ENCODE results near the gene SENP8.

Gene SENP8

GRCh38 chr15:72172796-72173195, 54.6 kb downstream of the SENP8 start:
- DNase-seq, result peak in 1 of 10 donors; percentile 17
- intact Hi-C loops (cut with DNase I), result no loop called here

GRCh38 chr15:72173401-72173800, 55.2 kb downstream of the SENP8 start:
- DNase-seq, result peak in 1 of 10 donors; percentile 8
- intact Hi-C loops (cut with DNase I), result no loop called here

DNA sequence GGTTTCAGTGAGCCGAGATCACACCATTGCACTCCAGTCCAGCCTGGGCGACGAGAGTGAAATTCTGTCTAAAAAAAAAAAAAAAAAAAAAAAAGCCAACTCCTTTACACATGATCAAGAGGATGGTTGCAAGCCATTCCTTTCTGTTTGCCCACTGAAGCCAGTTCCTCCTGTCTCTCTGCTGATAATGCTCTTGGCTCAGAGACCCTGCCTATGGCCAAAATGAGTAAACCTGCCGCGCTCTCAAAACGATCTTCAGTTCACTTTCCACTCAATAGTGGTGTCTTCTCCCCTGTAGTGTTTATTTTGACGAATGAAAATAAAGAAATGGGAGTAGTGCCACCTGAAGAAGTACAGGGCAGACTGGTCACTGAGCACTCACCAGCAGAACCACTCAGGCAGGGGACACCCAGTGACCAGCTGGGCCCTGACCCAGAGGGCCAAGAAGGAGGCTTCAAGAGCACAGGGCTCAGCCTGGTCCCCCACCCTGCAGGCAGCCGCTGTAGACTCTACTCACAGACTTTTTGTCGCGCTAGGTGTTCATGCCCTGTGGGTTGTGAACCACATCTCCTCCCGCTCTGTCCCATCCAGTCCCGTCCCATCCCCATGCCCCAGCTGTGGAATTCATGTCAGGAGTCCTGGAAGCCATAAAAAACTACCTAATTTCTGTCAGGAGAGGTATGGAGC, 55.8 kb downstream of the SENP8 start:
- intact Hi-C loops (cut with DNase I), result no loop called here
- peak in 2 of 10 donors; percentile 41 to 45 for DNase-seq

DNA sequence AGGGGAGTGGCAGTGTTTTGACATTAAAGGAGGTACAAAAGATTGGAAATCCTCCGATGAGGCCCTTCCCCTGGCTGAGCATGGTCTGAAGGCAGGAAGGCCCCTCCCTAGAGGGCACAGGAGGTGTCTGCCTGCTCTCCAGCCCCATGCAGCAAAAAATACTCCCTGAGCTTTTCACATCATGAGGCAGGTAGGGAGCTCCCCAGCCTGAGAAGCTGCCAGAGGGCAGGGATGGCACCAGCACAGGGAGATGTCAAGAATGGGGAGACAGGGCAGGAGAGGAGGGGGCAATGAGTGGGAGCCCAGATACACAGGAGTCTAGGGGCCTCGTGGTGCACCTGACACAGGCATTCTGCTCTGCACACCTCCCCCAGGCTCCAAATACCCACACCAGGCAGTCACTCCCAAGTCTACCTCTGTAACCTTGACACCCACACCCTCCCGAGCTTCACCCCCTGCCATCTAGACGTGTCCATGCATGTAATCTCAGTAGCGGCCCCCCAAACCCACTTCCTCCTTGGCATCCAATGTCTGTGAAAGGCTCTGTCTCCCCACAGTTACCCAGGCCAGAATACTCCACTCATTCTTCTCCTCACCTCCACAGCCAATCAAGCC, 56.5 kb downstream of the SENP8 start:
- DNase-seq, result peak in 2 of 10 donors; percentile 41 to 43
- intact Hi-C loops (cut with DNase I), result no loop called here

- peak in 2 of 10 donors; percentile 31 to 59 for DNase-seq
- intact Hi-C loops (cut with DNase I), result no loop called here
Measured at GRCh38 chr15:72175186-72176044, 57.2 kb downstream of the SENP8 start.

- intact Hi-C loops (cut with DNase I), result no loop called here
Measured at GRCh38 chr15:72176159-72176558, 58.0 kb downstream of the SENP8 start.

DNA sequence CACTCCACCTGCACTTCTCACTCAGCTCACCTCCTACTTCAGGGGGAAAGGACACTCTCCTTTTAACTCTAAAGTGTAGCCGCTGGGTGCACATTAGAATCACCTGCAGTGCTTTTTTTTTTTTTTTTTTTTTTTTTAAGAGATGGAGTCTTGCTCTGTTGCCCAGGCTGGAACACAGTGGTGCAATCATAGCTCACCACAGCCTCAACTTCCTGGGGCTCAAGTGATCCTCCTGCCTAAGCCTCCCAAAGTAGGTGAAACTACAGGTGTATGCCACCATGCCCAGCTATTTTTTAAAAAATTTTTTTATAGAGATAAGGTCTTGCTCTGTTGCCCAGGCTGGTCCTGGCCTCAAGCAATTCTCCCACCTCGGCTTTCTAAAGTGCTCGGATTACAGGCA, 58.5 kb downstream of the SENP8 start:
- DNase-seq, result no peak
- intact Hi-C loops (cut with DNase I), result no loop called here

More at GRCh38 chr15:72176159-72176558, 58.0 kb downstream of the SENP8 start:
- DNase-seq, result peak in 3 of 10 donors; percentile 40 to 80 (median 76)

- intact Hi-C loops (cut with DNase I), result no loop called here
- DNase-seq, result peak in 2 of 10 donors; percentile 20 to 75
Measured at GRCh38 chr15:72178976-72179585, 60.9 kb downstream of the SENP8 start.

GRCh38 chr15:72179950-72180581, 61.9 kb downstream of the SENP8 start:
- intact Hi-C loops (cut with DNase I), result no loop called here
- DNase-seq, result peak; percentile 55 to 93 (median 74)

- DNase-seq, result peak in 1 of 10 donors; percentile 44
- intact Hi-C loops (cut with DNase I), result no loop called here
Measured at GRCh38 chr15:72180761-72181324, 62.6 kb downstream of the SENP8 start.

DNA sequence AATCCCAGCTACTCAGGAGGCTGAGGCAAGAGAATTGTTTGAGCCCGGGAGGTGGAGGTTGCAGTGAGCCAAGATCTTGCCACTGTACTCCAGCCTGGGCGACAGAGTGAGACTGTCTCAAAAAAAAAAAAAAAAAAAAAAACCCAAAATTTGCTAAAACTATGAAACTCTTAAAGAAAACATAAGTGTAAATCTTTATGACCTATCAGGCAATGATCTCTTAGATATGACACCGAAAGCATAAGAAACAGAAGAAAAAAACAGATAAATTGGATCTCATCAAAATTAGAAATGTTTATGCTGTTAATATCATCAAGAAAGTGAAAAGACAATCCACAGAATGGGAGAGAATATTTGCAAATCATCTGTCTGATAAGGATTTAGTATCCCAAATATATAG, 64.0 kb downstream of the SENP8 start:
- DNase-seq, result no peak
- intact Hi-C loops (cut with DNase I), result no loop called here

GRCh38 chr15:72182673-72183072, 64.5 kb downstream of the SENP8 start:
- DNase-seq, result peak in 1 of 10 donors; percentile 52
- intact Hi-C loops (cut with DNase I), result no loop called here

GRCh38 chr15:72183781-72184164, 65.6 kb downstream of the SENP8 start:
- peak in 1 of 10 donors; percentile 76 for DNase-seq
- intact Hi-C loops (cut with DNase I), result no loop called here

DNA sequence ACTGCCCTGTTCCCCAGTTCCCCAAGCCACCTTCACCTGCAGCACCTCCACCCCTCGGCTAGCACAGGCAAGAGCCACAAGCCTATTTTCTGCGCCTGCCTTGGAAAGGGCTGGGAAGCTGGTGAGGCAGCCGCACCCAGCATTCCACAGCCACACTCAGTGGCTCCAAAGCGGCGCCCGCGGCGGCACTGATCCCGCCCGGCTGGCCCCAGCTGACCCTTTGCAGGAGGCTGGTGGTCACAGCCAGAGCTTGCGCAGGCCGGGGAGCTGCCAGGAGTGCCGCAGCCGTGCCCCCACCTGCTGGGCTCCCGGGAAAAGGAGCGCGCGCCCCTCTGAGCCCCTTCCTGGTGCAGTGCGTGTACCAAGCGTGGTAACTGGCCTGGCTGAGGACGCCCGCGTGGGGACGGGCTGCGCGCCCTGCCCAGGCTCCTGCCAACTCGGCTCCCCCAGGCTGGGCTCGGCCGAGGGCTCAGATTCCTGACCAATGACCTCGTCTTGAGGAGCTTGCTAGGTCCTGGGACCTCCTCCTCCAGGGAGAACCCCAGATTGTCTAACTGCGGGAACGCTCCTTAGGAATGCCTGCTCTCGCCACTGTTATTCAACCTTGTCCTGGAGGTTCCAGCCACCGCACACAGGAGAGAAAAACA, 66.1 kb downstream of the SENP8 start:
- intact Hi-C loops (cut with DNase I), result no loop called here
- peak in 4 of 10 donors; percentile 50 to 87 (median 82) for DNase-seq

DNA sequence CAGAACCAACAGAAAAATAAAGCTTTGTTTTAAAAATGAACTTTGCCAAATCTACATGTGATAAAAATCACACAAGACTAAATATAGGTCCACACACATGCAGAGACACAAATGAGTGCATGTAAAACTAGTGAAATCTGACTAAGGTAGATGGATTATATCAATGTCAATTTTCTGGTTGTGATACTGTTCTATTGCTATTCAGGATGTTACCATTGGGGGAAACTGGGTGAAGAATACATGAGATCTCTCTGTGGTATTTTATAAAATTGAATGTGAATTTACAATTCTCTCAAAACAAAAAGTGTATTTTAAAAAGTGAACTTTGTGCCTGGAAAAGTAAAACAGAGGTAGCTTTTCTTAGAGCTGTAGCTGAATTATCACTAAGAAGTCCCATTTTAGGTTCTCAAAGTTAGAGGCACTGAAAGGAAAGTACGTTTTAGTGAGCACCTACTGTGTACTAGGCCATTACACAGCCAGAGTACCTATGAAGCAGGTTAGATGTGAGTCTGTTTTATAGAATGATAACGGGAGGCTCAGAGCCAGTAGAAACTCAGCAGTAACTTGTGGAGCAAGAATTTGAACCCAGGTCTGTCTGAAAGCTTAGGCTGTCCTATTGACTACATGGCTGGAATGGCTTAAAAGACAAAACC, 71.2 kb downstream of the SENP8 start:
- DNase-seq, result no peak
- intact Hi-C loops (cut with DNase I), result no loop called here

GRCh38 chr15:72192416-72192815, 74.2 kb downstream of the SENP8 start:
- DNase-seq, result no peak
- intact Hi-C loops (cut with DNase I), result no loop called here
